ENCODE measurements around the gene HCFC1R1. TPM values are rescaled to one million over a fixed set of nuclear protein-coding genes. Genes with fewer than 3 reads are reported as not detected.

HCFC1R1 gene
- total RNA-seq, 1 experiment from 2014 or later, result 28.1 TPM

DNA sequence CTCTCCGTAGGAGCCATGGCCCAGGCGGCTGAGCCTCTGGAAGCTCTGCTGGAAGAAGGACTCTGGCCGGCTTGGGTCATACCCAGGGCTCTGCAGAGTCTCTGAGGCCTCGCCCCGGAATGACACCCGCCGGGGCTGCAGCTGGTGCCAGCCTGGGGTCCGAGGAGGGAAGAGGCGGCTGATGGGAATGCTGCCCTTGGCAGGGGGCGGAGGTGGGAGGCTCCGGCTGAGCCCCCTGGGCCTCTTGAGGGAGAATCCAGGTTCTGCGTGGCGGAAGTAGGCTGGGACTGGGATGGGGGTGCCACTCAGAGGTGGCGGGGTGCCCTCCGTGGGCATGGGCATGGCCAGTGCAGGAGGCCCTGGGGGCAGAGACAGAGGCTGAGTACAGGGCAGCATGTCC lies 47.1 kb downstream of the HCFC1R1 start:
- no peak for DNase-seq (ENCODE audit: low read depth)

DNA sequence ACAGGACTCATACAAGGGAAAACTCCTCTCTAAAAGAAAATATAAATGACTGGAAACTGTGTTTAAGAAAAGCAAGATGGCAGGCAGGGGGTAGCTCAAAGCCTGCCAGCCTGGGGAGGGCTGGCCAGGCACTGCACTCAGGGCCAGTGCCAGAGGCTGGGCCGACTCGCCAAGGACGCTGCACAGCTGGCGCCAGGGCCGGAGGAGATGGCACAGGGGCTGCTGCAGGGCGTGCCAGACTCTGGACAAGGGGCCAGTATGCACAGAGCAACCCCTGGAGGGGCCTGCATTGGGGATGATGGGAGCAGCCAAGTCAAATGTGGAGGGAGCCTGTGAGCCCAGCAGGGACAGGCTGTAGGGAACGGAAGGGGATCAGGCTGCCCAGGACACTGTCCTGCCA lies 47.5 kb downstream of the HCFC1R1 start:
- DNase-seq (ENCODE audit: low read depth), result no peak

DNA sequence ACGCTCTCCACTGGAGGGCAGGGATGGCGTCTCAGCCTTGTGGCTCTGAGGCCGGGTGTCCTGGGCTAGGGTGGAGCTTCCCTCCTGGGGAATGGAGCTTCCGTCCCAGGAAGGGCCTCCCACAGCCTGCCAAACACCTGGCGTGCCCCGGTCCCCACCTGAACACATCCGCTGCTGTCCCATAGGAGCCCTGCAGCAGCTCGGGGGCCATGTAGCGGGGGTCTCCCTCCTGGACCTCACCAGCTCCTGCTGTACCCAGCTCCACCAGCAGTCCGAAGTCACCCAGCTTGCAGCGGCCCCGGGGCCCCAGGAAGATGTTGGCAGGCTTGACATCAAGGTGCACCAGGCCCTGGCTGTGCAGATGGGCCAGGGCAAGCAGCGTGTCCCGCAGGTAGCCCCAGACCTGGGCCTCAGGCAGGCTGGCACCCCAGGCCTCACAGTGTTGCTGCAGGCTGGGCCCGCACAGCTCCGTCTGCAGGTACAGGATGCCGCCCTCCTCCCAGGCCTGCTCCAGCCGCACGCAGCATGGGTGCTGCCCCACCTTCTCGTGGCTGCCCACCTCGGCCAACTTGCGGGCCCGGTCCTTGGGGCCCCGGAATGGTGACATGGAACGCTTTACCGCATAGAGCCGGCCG lies 48.5 kb downstream of the HCFC1R1 start:
- no peak for DNase-seq (ENCODE audit: low read depth)

DNA sequence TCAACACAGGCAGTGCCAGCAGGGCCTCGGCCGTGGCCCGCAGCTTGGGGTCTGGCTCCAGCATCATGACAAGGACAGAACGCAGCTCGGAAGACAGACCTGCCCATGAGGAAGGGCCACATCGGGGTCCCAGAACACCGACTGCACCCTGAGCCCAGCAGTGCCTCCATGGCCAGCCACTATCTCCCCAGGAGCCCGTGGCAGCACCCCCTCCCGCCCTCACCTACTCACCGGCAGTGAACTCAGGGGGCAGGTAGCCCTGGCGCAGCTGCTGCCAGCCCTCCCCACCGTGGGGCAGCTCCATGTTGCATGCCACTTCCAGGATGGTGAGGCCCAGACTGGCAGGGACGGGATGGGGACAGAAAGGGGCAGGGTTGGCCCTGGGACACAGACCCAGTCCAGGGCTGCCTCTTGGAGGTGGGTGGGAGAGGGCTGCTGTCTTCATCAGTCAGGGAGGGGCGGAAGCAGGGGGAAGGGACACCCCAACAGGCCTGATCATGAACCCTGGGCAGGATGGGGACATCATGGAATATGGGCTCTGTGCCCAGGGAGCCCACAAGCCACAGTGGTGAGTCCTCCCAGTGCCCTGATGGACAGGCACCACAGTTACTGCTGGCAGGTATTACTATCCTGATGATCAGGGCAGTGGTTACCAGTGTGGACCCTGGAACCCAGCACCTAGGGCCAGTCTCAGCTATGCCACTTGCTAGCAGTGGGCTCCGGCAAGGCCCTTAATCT lies 49.3 kb downstream of the HCFC1R1 start:
- no peak for DNase-seq (ENCODE audit: low read depth)

DNA sequence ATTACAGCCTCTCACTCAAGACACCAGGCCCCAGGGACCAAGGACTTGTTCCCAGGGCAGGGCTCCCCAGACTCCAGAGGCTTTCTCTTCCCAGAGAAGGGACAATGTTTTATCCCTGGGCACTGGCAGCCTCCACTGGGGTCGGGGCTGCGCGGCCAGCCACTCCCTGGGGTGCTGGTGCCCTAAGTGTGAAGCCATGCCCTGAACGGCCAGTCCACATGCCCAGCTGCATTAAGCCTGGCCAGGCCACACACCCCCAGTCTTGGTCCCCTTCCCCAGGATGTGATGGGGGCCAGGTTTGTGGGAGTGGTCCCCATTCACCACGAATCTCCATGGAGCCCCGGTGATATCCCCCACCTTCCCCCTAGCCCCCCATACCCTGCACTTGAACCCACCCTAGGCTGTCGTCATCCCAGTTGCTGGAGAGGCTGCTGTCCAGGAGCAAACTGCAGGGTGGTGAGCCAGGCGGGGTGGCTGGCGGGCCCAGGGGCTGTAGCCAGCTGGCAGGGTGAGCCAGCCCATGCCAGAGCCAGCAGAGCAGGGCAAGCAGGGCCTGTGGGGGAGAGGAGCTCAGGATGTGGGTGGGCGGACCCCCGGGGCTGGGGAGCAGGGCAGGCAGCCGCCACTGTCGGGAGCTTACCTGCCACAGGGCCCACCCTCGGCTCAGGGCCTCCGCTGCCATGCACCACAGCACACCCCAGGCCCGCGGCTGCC lies 50.0 kb downstream of the HCFC1R1 start:
- DNase-seq (ENCODE audit: low read depth), result no peak

DNA sequence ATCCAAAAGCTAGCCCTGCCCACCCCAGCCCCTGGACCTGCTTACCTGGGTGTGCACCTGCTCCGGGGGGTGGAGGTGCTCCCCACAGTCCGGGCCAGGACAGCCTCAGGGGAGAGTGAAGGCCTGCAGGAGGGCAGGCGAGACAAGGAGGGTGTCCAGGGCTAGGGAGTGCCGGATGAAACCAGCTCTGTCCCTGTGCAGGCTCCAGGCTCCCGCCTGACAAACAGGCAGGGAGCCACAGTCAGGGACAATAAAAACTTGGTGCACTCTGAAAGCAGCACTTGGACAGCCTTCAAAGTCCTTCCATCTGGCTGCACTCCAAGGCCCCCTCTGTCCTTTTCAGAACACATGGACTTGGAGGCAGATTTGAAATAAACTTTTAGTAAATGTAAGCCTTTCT lies 50.6 kb downstream of the HCFC1R1 start:
- DNase-seq (ENCODE audit: low read depth), result no peak

Other genes starting within 250 kb of the HCFC1R1 start
- gene ELOB, start 246.7 kb downstream of the HCFC1R1 start, total RNA-seq (2014; rRNA removed), result 454 and 1,311 TPM in 2 replicates
- gene PRSS33, start 236.4 kb downstream of the HCFC1R1 start, total RNA-seq (2014; rRNA removed), result not detected in 2 replicates
- gene PRSS41, start 225.5 kb downstream of the HCFC1R1 start, total RNA-seq (2014; rRNA removed), result not detected in 2 replicates
- not detected in 2 replicates for gene PRSS21, start 206.7 kb downstream of the HCFC1R1 start, total RNA-seq (2014; rRNA removed)
- not detected in 2 replicates for gene ZG16B, start 193.6 kb downstream of the HCFC1R1 start, total RNA-seq (2014; rRNA removed)
- gene PRSS22, start 165.8 kb downstream of the HCFC1R1 start, total RNA-seq (2014; rRNA removed), result not detected in 2 replicates
- 70.2 and 79.7 TPM in 2 replicates for gene FLYWCH2, start 140.7 kb downstream of the HCFC1R1 start, total RNA-seq (2014; rRNA removed)
- gene FLYWCH1, start 112.0 kb downstream of the HCFC1R1 start, total RNA-seq (2014; rRNA removed), result 38.6 and 43.4 TPM in 2 replicates
- 1.5 and 1.7 TPM in 2 replicates for gene KREMEN2, start 59.7 kb downstream of the HCFC1R1 start, total RNA-seq (2014; rRNA removed)
- 32.1 and 35.3 TPM in 2 replicates for gene PAQR4, start 54.6 kb downstream of the HCFC1R1 start, total RNA-seq (2014; rRNA removed)
- 73.1 and 91.4 TPM in 2 replicates for gene PKMYT1, start 43.5 kb downstream of the HCFC1R1 start, total RNA-seq (2014; rRNA removed)
- gene CLDN9, start 11.0 kb downstream of the HCFC1R1 start, total RNA-seq (2014; rRNA removed), result not detected in 2 replicates
- 0.06 TPM in 2 replicates for gene CLDN6, start 5.8 kb downstream of the HCFC1R1 start, total RNA-seq (2014; rRNA removed)
- gene TNFRSF12A, start 3.6 kb downstream of the HCFC1R1 start, total RNA-seq (2014; rRNA removed), result 574 and 676 TPM in 2 replicates
- 18.0 and 18.7 TPM in 2 replicates for gene THOC6, start 93 bp upstream of the HCFC1R1 start, total RNA-seq (2014; rRNA removed)
- gene BICDL2, start 13.0 kb upstream of the HCFC1R1 start, total RNA-seq (2014; rRNA removed), result not detected in 2 replicates
- gene MMP25, start 22.6 kb upstream of the HCFC1R1 start, total RNA-seq (2014; rRNA removed), result 0.06 and 0.11 TPM in 2 replicates
- gene IL32, start 41.7 kb upstream of the HCFC1R1 start, total RNA-seq (2014; rRNA removed), result 9.6 and 12.3 TPM in 2 replicates
- gene ZSCAN10, start 75.4 kb upstream of the HCFC1R1 start, total RNA-seq (2014; rRNA removed), result not detected in 2 replicates
- 17.0 and 19.2 TPM in 2 replicates for gene ZNF205, start 88.6 kb upstream of the HCFC1R1 start, total RNA-seq (2014; rRNA removed)
- gene ZNF213, start 111.1 kb upstream of the HCFC1R1 start, total RNA-seq (2014; rRNA removed), result 4.6 and 4.7 TPM in 2 replicates
- not detected in 2 replicates for gene OR1F1, start 164.3 kb upstream of the HCFC1R1 start, total RNA-seq (2014; rRNA removed)
- 10.4 and 11.9 TPM in 2 replicates for gene ZNF200, start 211.2 kb upstream of the HCFC1R1 start, total RNA-seq (2014; rRNA removed)
- gene MEFV, start 232.7 kb upstream of the HCFC1R1 start, total RNA-seq (2014; rRNA removed), result 0.06 TPM in 1 of 2 replicates, not detected in the other